ENCODE data around the gene ABTB1.

DNA sequence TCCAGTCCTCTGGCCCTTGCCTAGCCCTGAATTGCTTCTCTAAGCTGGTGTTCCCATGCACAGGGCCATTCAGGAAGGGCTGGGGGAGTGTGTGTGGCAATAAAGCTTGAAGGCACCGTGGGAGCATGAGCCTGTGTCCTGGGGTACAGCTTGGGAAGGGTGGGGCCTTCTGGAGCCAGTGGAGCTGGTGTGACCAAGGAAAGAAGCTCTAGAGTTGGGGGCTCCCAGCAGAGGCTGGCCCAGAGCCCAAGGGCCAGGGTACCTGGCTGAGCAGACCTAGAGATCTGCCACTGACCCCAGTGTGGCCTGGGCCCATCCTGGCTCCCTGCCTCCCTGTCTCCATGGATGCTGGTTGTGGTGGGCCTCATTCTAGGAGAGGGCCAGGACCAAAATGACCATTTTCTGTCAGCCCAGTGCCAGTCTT lies 8.1 kb downstream of the ABTB1 start:
- TF ChIP-seq, protein P1, sequence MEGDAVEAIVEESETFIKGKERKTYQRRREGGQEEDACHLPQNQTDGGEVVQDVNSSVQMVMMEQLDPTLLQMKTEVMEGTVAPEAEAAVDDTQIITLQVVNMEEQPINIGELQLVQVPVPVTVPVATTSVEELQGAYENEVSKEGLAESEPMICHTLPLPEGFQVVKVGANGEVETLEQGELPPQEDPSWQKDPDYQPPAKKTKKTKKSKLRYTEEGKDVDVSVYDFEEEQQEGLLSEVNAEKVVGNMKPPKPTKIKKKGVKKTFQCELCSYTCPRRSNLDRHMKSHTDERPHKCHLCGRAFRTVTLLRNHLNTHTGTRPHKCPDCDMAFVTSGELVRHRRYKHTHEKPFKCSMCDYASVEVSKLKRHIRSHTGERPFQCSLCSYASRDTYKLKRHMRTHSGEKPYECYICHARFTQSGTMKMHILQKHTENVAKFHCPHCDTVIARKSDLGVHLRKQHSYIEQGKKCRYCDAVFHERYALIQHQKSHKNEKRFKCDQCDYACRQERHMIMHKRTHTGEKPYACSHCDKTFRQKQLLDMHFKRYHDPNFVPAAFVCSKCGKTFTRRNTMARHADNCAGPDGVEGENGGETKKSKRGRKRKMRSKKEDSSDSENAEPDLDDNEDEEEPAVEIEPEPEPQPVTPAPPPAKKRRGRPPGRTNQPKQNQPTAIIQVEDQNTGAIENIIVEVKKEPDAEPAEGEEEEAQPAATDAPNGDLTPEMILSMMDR (IDR thresholded peaks at IDR 0.05), result no peak
- no peak for TF ChIP-seq POLR2AphosphoS5 (IDR thresholded peaks at IDR 0.05)

All from sigmoid colon (tissue), 4 donors.